PC-3 (cell line): ENCODE results near the gene NOCT. TPM values are rescaled to one million over a fixed set of nuclear protein-coding genes. Genes with fewer than 3 reads are reported as not detected.

ENCODE experiments used
- ATAC-seq: fragments of 200-7000 bp; cut with Tn5 transposase; 2 replicates; pipeline ENCODE4 v1.9.1; 2020; ENCODE audit warnings: mild to moderate bottlenecking, moderate library complexity
- BruUV-seq: library from RNA; stranded (reverse); fragments of 400-500 nt; replicated peaks from 2 replicates; lab custom pipeline; 2021; lab: Mats Ljungman, UMichigan
- CTCF ChIA-PET: fragments of 300-600 bp; sonication (Branson Sonifier 250); formaldehyde crosslinking; loops from one replicate; lab custom pipeline; 2022; ENCODE audit warnings: antibody characterized with exemption; lab: Charles Lee
- POLR2A ChIA-PET: fragments of 300-600 bp; sonication (Branson Sonifier 250); formaldehyde crosslinking; loops from one replicate; lab custom pipeline; 2022; ENCODE audit warnings: antibody characterized with exemption; ENCODE audit not compliant: unreplicated experiment; lab: Charles Lee
- DNase-seq: peaks from one replicate; pipeline ENCODE4 v3.0.0-alpha.2; 2015
- H2AFZ ChIP-seq: fragments of 300-600 bp; sonication (generic); 2 replicates; pipeline ENCODE4 v1.6.0; 2016; ENCODE audit warnings: antibody characterized with exemption, low read length
- H3F3A ChIP-seq: fragments of 300-600 bp; sonication (generic); one replicate; pipeline ENCODE4 v1.6.0; 2017; ENCODE audit warnings: antibody characterized with exemption, low read length, control low read depth, mild to moderate bottlenecking; ENCODE audit not compliant: unreplicated experiment
- H3K27ac ChIP-seq: fragments of 300-600 bp; sonication (generic); 2 replicates; pipeline ENCODE4 v1.5.1; 2016; ENCODE audit warnings: mild to moderate bottlenecking, low read length
- H3K27me3 ChIP-seq: fragments of 300-600 bp; sonication (generic); 2 replicates; pipeline ENCODE4 v1.6.1; 2016; ENCODE audit warnings: low read length, mixed read lengths
- H3K36me3 ChIP-seq: fragments of 300-600 bp; sonication (generic); 2 replicates; pipeline ENCODE4 v1.6.1; 2016; ENCODE audit warnings: low read depth, mixed run types, low read length, mixed read lengths
- H3K4me1 ChIP-seq: fragments of 300-600 bp; sonication (generic); 2 replicates; pipeline ENCODE4 v1.5.1; 2016; ENCODE audit warnings: low read length; ENCODE audit not compliant: insufficient read depth
- H3K4me2 ChIP-seq: fragments of 300-600 bp; sonication (generic); 2 replicates; pipeline ENCODE4 v1.6.0; 2016; ENCODE audit warnings: low read length
- H3K4me3 ChIP-seq: fragments of 300-600 bp; sonication (generic); 2 replicates; pipeline ENCODE4 v1.5.1; 2016; ENCODE audit warnings: mild to moderate bottlenecking, low read length, mixed read lengths
- H3K79me2 ChIP-seq: fragments of 300-600 bp; sonication (generic); 2 replicates; pipeline ENCODE4 v1.6.1; 2017; ENCODE audit warnings: low read length, mixed read lengths
- H3K9ac ChIP-seq: fragments of 300-600 bp; sonication (generic); 2 replicates; pipeline ENCODE4 v1.6.0; 2016; ENCODE audit warnings: mild to moderate bottlenecking, low read length
- H3K9me2 ChIP-seq: fragments of 300-600 bp; sonication (generic); replicated peaks from 2 replicates; pipeline ENCODE4 v1.6.1; 2016; ENCODE audit warnings: mixed run types, low read length, mixed read lengths
- H3K9me3 ChIP-seq: fragments of 300-600 bp; sonication (generic); 2 replicates; pipeline ENCODE4 v1.6.1; 2016; ENCODE audit warnings: low read length, mixed read lengths
- H4K20me1 ChIP-seq: fragments of 300-600 bp; sonication (generic); 2 replicates; pipeline ENCODE4 v1.6.1; 2016; ENCODE audit warnings: low read length, mixed read lengths
- EZH2 ChIP-seq: fragments of 300-600 bp; sonication (generic); IDR thresholded peaks from one replicate; pipeline ENCODE4 v1.6.1; 2017; ENCODE audit warnings: antibody characterized with exemption, mild to moderate bottlenecking, low read length; ENCODE audit not compliant: unreplicated experiment
- EZH2phosphoT487 ChIP-seq: fragments of 300-600 bp; sonication (generic); IDR thresholded peaks from 2 replicates; pipeline ENCODE4 v1.6.1; 2018; ENCODE audit warnings: mild to moderate bottlenecking, antibody characterized with exemption, low read length, borderline replicate concordance
- intact Hi-C: fragments of 100-400 bp; cut with micrococcal nuclease; formaldehyde crosslinking; loops from 2 replicates; pipeline ENCODE4 v1.9.0; 2023
- total RNA-seq: library from RNA; depleted of rRNA; stranded (reverse); fragments of >200 nt; gene quantifications from 2 replicates; pipeline ENCODE4 v1.2.3, GENCODE V29; 2014
- TF ChIP-seq, protein P1 (sequence below): fragments of 300-600 bp; sonication (generic); conservative IDR thresholded peaks from 2 replicates; pipeline ENCODE4 v1.5.1; 2017; ENCODE audit warnings: antibody characterized with exemption, low read depth, mild to moderate bottlenecking, low read length

NOCT gene
- total RNA-seq, 1 experiment from 2014 or later = 32.7 TPM

DNA sequence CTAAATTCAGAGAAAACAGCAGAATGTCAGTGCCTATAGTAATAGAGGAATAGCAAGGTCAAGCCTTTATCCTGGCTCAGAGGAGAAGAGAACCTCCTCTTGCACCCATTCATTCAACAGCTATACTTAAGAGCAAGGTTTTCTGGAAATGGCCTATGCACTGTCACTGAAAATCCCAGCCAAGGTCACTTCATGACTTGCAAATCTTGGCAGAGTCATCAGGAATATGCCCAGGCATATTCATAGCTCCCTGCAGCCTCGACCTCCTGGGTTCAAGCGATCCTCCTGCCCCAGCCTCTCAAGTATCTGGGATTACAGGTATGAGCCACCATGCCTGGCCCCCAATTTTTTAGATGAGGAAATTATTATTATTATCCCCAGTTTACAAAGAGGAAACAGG lies 35.8 kb upstream of the NOCT start:
- H3K9me2 ChIP-seq = no peaks in the 10 kb centered on the region
- BruUV-seq = no TSS peak

DNA sequence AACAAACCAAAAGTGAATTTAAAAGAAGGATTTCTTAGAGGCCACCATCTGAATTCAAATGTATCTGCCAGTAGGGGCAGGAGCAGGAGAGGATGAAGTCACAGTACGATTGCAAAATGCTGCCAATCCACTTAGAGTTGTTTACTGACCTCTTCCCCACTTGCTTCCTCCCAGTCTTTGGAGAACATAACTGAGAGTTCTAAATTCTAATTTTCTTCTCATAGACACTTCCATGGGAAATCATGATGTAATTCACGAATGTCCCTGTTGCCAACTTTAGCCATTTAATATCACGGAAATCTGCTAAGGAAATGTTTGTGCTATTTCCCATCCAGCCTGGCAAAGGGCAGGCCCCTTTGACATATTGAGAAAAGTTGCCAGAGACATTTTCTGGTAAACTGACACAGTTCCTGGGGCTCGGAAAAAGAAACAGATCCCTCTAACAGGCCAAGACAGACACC lies 33.6 kb upstream of the NOCT start:
- Histone ChIP-seq H3K4me2 (no peak overlapping the region), H3K4me1 (peaks cover 6% of the 10 kb centered on the region; the same call in 1 of the 2 replicates), H4K20me1 (no peaks in the 10 kb centered on the region), H2AFZ (no peak overlapping the region), H3K79me2 (no peaks in the 10 kb centered on the region), H3K36me3 (no peaks in the 10 kb centered on the region), H3K27me3 (no peaks in the 10 kb centered on the region), H3K4me3 (no peak overlapping the region), H3K9me3 (no peaks in the 10 kb centered on the region), H3K9ac (no peak overlapping the region), H3K9me2 (no peaks in the 10 kb centered on the region), H3F3A (no peaks in the 10 kb centered on the region), H3K27ac (no peak overlapping the region)
- no TSS peak for BruUV-seq
- POLR2A ChIA-PET = no interaction called here
- CTCF ChIA-PET = no interaction called here
- intact Hi-C loops = no loop called here
- DNase-seq (peak; percentile 55), ATAC-seq (no peak)
- no peak for TF ChIP-seq EZH2phosphoT487
- TF ChIP-seq, protein P1, sequence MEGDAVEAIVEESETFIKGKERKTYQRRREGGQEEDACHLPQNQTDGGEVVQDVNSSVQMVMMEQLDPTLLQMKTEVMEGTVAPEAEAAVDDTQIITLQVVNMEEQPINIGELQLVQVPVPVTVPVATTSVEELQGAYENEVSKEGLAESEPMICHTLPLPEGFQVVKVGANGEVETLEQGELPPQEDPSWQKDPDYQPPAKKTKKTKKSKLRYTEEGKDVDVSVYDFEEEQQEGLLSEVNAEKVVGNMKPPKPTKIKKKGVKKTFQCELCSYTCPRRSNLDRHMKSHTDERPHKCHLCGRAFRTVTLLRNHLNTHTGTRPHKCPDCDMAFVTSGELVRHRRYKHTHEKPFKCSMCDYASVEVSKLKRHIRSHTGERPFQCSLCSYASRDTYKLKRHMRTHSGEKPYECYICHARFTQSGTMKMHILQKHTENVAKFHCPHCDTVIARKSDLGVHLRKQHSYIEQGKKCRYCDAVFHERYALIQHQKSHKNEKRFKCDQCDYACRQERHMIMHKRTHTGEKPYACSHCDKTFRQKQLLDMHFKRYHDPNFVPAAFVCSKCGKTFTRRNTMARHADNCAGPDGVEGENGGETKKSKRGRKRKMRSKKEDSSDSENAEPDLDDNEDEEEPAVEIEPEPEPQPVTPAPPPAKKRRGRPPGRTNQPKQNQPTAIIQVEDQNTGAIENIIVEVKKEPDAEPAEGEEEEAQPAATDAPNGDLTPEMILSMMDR = peak; percentile 23

More for the DNA sequence above, 35.8 kb upstream of the NOCT start:
- no peaks in the 10 kb centered on the region for H4K20me1 ChIP-seq
- no peaks in the 10 kb centered on the region for H3F3A ChIP-seq
- no peaks in the 10 kb centered on the region for H3K36me3 ChIP-seq
- no peak overlapping the region for H3K4me2 ChIP-seq
- H3K9ac ChIP-seq = no peak overlapping the region
- TF ChIP-seq, protein P1 = no peak
- TF ChIP-seq EZH2 (no peak), EZH2phosphoT487 (no peak)
- no peak overlapping the region for H3K4me3 ChIP-seq
- ChIA-PET CTCF (no interaction called here), POLR2A (no interaction called here)
- no peak overlapping the region for H3K27ac ChIP-seq
- H3K9me3 ChIP-seq = no peaks in the 10 kb centered on the region
- H3K4me1 ChIP-seq = peaks cover 6% of the 10 kb centered on the region; the same call in 1 of the 2 replicates
- no peaks in the 10 kb centered on the region for H3K79me2 ChIP-seq
- ATAC-seq = no peak
- no peak for DNase-seq
- no peak overlapping the region for H2AFZ ChIP-seq
- intact Hi-C loops = no loop called here
- no peaks in the 10 kb centered on the region for H3K27me3 ChIP-seq

DNA sequence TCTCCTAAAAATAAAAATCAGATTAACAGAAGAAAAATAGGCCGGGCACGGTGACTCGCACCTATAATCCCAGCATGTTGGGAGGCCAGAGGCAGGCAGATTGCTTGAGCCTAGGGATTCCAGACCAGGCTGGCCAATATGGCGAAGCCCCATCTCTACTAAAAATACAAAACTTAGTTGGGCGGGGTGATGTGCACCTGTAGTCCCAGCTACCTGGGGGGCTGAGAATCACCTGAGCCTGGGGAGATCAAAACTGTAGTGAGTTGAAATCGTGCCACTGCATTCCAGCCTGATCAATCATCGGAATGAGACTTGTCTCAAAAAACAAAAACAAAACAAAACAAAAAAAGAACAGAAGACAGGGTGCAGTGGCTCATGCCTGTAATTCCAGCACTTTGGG lies 32.8 kb upstream of the NOCT start:
- Histone ChIP-seq H3K27me3 (no peaks in the 10 kb centered on the region), H3K4me2 (no peak overlapping the region), H2AFZ (no peak overlapping the region), H3K36me3 (no peaks in the 10 kb centered on the region), H3K4me3 (no peak overlapping the region), H3K27ac (no peak overlapping the region), H3K4me1 (peaks cover 6% of the 10 kb centered on the region; the same call in 1 of the 2 replicates), H3K9ac (no peak overlapping the region), H3F3A (no peaks in the 10 kb centered on the region), H3K9me2 (no peaks in the 10 kb centered on the region), H3K79me2 (no peaks in the 10 kb centered on the region), H4K20me1 (no peaks in the 10 kb centered on the region), H3K9me3 (no peaks in the 10 kb centered on the region)
- TF ChIP-seq EZH2 (no peak), EZH2phosphoT487 (no peak)
- TF ChIP-seq, protein P1 = no peak
- ChIA-PET POLR2A (no interaction called here), CTCF (no interaction called here)
- intact Hi-C loops = no loop called here
- no TSS peak for BruUV-seq
- ATAC-seq (no peak), DNase-seq (no peak)
